GM13977 (cell line): ENCODE data around the gene DPYSL5.

Experiments used
- DNase-seq: peaks from one replicate; pipeline ENCODE4 v3.0.0; 2012; ENCODE audit warnings: low spot score
- CTCF ChIP-seq: IDR thresholded peaks from 2 replicates; pipeline ENCODE4 v1.5.1; 2012; ENCODE audit warnings: mild to moderate bottlenecking, control low read depth; ENCODE audit not compliant: insufficient read depth; ENCODE audit errors: extremely low read depth, missing control alignments
- in situ Hi-C: fragments of 300-500 bp; cut with MboI; formaldehyde crosslinking; loops from one replicate; pipeline ENCODE4 v1.12.0; 2022; ENCODE audit warnings: low sequenced_read_pairs, low pct_unique_long_range_greater_than_20kb, mixed read lengths, inconsistent platforms; ENCODE audit not compliant: unreplicated experiment

The DPYSL5 gene

DNA sequence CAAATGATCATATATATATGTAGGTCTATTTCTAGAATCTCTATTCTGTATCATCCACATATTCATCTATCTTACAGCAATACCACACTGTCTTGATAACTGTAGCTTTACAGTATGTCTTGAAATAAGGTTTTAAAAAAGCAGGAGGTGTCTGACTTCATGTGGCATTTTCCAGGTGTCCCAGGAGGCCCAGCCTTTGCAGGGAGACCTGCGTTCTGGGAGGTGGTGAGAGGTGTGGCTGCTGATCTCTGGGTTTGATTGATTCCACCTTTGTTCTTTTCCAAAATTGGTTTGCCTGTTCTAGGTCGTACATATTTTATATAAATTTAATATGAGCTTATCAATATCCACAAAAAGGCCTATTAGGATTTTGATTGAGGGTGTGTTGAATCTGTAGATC is 26.6 kb downstream of the DPYSL5 start:
- no peak for TF ChIP-seq CTCF
- in situ Hi-C loops, result no loop called here

GRCh38 chr2:26875065-26875634 is 27.2 kb downstream of the DPYSL5 start:
- in situ Hi-C loops, result no loop called here

More for the DNA sequence above, 26.6 kb downstream of the DPYSL5 start:
- DNase-seq, result no peak

DNA sequence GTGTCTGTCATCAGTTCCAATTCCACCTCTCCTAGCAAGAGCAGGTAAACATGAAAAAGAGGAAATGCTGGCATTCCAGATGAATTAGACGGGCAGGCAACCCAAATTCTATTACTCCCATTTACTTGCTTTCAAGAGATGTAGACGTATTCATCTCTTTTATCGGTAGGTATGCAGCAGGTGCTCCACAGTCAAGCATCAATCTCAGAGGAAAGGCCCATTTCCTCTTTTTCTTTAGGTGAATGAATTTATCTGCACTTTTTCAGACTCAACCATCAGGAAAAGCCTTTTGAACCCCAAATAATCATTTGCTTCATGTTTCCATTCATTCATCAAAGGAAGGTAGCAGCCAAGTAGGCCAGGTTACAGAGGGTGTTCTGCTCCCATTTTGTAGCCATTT is 27.9 kb downstream of the DPYSL5 start:
- DNase-seq, result no peak
- TF ChIP-seq CTCF, result no peak
- in situ Hi-C loops, result no loop called here

More at GRCh38 chr2:26875065-26875634, 27.2 kb downstream of the DPYSL5 start:
- no peak for TF ChIP-seq CTCF
- DNase-seq, result no peak

GRCh38 chr2:26876260-26876659 is 28.3 kb downstream of the DPYSL5 start:
- in situ Hi-C loops, result no loop called here
- DNase-seq, result no peak
- no peak for TF ChIP-seq CTCF

- no peak for TF ChIP-seq CTCF
Measured at GRCh38 chr2:26877276-26877675, 29.3 kb downstream of the DPYSL5 start.

DNA sequence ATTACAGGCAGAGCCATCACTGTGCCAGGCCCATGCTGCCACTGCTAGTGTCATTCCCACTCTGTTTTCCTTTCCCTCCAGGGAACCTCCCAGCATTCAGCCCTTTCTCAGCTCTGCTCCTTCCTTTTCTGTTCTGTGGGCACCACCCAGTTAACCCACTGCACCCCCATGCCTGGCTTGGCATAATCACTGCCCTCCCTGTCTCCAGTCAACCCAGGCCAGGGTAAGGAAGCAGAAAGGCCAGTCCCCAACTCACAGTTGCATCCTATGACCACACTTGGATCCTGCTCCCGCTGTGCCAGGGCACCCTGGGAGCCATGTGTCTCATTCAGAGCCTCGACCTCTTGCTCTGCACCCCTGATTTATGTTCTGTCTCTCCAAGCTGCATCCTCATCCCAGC is 32.2 kb downstream of the DPYSL5 start:
- in situ Hi-C loops, result no loop called here
- DNase-seq, result no peak
- no peak for TF ChIP-seq CTCF

More at GRCh38 chr2:26877276-26877675, 29.3 kb downstream of the DPYSL5 start:
- no peak for DNase-seq
- in situ Hi-C loops, result no loop called here
